BLaER1 treated with 17β-estradiol and CSF1 and Interleukin-3, amounts not matched to agents 10 nM and 100 nM (cell line): ENCODE data around the gene CNNM4.

ENCODE experiments used
- H3K27ac ChIP-seq, 11 experiments: shearing (Covaris generic); formaldehyde crosslinking; 2 replicates each; pipeline ENCODE4 v1.8.1; 2022
- H3K27me3 ChIP-seq, 11 experiments: shearing (Covaris generic); formaldehyde crosslinking; 2 replicates each; pipeline ENCODE4 v1.8.1; 2022
- H3K36me3 ChIP-seq, 11 experiments: shearing (Covaris generic); formaldehyde crosslinking; 2 replicates each; pipeline ENCODE4 v1.8.1; 2022
- H3K4me1 ChIP-seq, 10 experiments: shearing (Covaris generic); formaldehyde crosslinking; 2 replicates each; pipeline ENCODE4 v1.8.1; 2022
- H3K4me2 ChIP-seq, 11 experiments: shearing (Covaris generic); formaldehyde crosslinking; 2 replicates each; pipeline ENCODE4 v1.8.1; 2022
- H3K4me3 ChIP-seq, 10 experiments: shearing (Covaris generic); formaldehyde crosslinking; 2 replicates each; pipeline ENCODE4 v1.8.1; 2022
- H3K9ac ChIP-seq, 11 experiments: shearing (Covaris generic); formaldehyde crosslinking; 2 replicates each; pipeline ENCODE4 v1.8.1; 2022
- H3K9me3 ChIP-seq, 11 experiments: shearing (Covaris generic); formaldehyde crosslinking; replicated peaks in 1 of 11; 2 replicates each; pipeline ENCODE4 v1.8.1; 2022
- H4K20me1 ChIP-seq, 11 experiments: shearing (Covaris generic); formaldehyde crosslinking; 2 replicates each; pipeline ENCODE4 v1.8.1; 2022
- Cebpa-rat ChIP-seq, 11 experiments: shearing (Covaris generic); IDR thresholded peaks; 2 replicates each; pipeline ENCODE4 v1.8.1; 2022

Gene CNNM4

GRCh38 chr2:96797066-96797625 lies 36.4 kb downstream of the CNNM4 start:
- H3K4me2 ChIP-seq = no peak overlapping the region
- no peak overlapping the region for H3K9ac ChIP-seq
- H3K27ac ChIP-seq = no peak overlapping the region
- peaks cover 0 to 43% (median 31%) of the 10 kb centered on the region in 11 experiments; a peak in 18 of 22 replicates for H3K36me3 ChIP-seq
- no peaks in the 10 kb centered on the region for H3K27me3 ChIP-seq
- peaks cover 0 to 37% (median 14%) of the 10 kb centered on the region in 11 experiments; a peak in 13 of 22 replicates for H4K20me1 ChIP-seq
- H3K4me3 ChIP-seq = no peak overlapping the region
- H3K9me3 ChIP-seq = no peaks in the 10 kb centered on the region
- H3K4me1 ChIP-seq = peaks cover 18 to 39% (median 30%) of the 10 kb centered on the region in 10 experiments
- no peak for TF ChIP-seq Cebpa-rat (IDR thresholded peaks at IDR 0.05)

- TF ChIP-seq Cebpa-rat (IDR thresholded peaks at IDR 0.05) = no peak
- Histone ChIP-seq H3K4me2 (no peak overlapping the region), H3K9ac (no peak overlapping the region), H3K4me3 (no peak overlapping the region), H3K4me1 (peaks cover 26 to 37% (median 29%) of the 10 kb centered on the region in 10 experiments), H3K27ac (no peak overlapping the region), H3K27me3 (no peaks in the 10 kb centered on the region), H4K20me1 (peaks cover 0 to 23% (median 5%) of the 10 kb centered on the region in 11 experiments; a peak in 9 of 22 replicates), H3K9me3 (no peaks in the 10 kb centered on the region), H3K36me3 (peaks cover 0 to 55% (median 36%) of the 10 kb centered on the region in 11 experiments; a peak in 18 of 22 replicates)
Measured at GRCh38 chr2:96798733-96799622, 38.3 kb downstream of the CNNM4 start.

GRCh38 chr2:96799623-96799935 lies 38.9 kb downstream of the CNNM4 start:
- peaks cover 0 to 21% (median 1%) of the 10 kb centered on the region in 11 experiments; a peak in 9 of 22 replicates for H4K20me1 ChIP-seq
- peaks cover 25 to 34% (median 28%) of the 10 kb centered on the region in 10 experiments for H3K4me1 ChIP-seq
- H3K9me3 ChIP-seq = 0 out of 22 replicates have a peak, but pooled peaks cover 0 to under 1% (median 0%) of the 10 kb centered on the region in 11 experiments
- TF ChIP-seq Cebpa-rat (IDR thresholded peaks at IDR 0.05) = no peak
- H3K4me3 ChIP-seq = no peak overlapping the region
- H3K4me2 ChIP-seq = no peak overlapping the region
- H3K27me3 ChIP-seq = no peaks in the 10 kb centered on the region
- H3K27ac ChIP-seq = no peak overlapping the region; a peak in 1 of 22 replicates
- H3K9ac ChIP-seq = no peak overlapping the region
- peaks cover 0 to 61% (median 36%) of the 10 kb centered on the region in 11 experiments; a peak in 18 of 22 replicates for H3K36me3 ChIP-seq

GRCh38 chr2:96800061-96801004 lies 39.6 kb downstream of the CNNM4 start:
- Histone ChIP-seq H3K36me3 (peaks cover 0 to 63% (median 37%) of the 10 kb centered on the region in 11 experiments; a peak in 18 of 22 replicates), H4K20me1 (peaks cover 0 to 17% (median 0%) of the 10 kb centered on the region in 11 experiments; a peak in 9 of 22 replicates), H3K27me3 (no peaks in the 10 kb centered on the region), H3K4me3 (0 out of 20 replicates have a peak overlapping the region, but pooled peaks of 1 of the 10 experiments have one; percentile 4), H3K4me1 (peaks cover 25 to 34% (median 28%) of the 10 kb centered on the region in 10 experiments), H3K4me2 (peak overlapping the region; percentile 57 to 78 (median 64)), H3K9me3 (peaks cover 0 to 6% (median 0%) of the 10 kb centered on the region in 11 experiments; a peak in 1 of 22 replicates), H3K9ac (peak overlapping the region in 8 of 11 experiments; percentile 14 to 55 (median 31); a peak in 10 of 22 replicates), H3K27ac (peak overlapping the region in 8 of 11 experiments; percentile 1 to 47 (median 10); a peak in 9 of 22 replicates)
- TF ChIP-seq Cebpa-rat (IDR thresholded peaks at IDR 0.05) = no peak

- Histone ChIP-seq H3K27me3 (no peaks in the 10 kb centered on the region), H3K4me3 (0 out of 20 replicates have a peak overlapping the region, but pooled peaks of 1 of the 10 experiments have one; percentile 4), H3K27ac (peak overlapping the region in 7 of 11 experiments; percentile 2 to 47 (median 13); a peak in 7 of 22 replicates), H3K36me3 (peaks cover 0 to 63% (median 37%) of the 10 kb centered on the region in 11 experiments; a peak in 18 of 22 replicates), H3K9me3 (peaks cover 0 to 6% (median 0%) of the 10 kb centered on the region in 11 experiments; a peak in 1 of 22 replicates), H4K20me1 (peaks cover 0 to 11% (median 0%) of the 10 kb centered on the region in 11 experiments; a peak in 4 of 22 replicates), H3K9ac (peak overlapping the region in 8 of 11 experiments; percentile 14 to 55 (median 31); a peak in 11 of 22 replicates), H3K4me1 (peaks cover 26 to 35% (median 29%) of the 10 kb centered on the region in 10 experiments), H3K4me2 (peak overlapping the region; percentile 57 to 78 (median 64))
- no peak for TF ChIP-seq Cebpa-rat (IDR thresholded peaks at IDR 0.05)
Measured at GRCh38 chr2:96801005-96801785, 40.5 kb downstream of the CNNM4 start.

DNA sequence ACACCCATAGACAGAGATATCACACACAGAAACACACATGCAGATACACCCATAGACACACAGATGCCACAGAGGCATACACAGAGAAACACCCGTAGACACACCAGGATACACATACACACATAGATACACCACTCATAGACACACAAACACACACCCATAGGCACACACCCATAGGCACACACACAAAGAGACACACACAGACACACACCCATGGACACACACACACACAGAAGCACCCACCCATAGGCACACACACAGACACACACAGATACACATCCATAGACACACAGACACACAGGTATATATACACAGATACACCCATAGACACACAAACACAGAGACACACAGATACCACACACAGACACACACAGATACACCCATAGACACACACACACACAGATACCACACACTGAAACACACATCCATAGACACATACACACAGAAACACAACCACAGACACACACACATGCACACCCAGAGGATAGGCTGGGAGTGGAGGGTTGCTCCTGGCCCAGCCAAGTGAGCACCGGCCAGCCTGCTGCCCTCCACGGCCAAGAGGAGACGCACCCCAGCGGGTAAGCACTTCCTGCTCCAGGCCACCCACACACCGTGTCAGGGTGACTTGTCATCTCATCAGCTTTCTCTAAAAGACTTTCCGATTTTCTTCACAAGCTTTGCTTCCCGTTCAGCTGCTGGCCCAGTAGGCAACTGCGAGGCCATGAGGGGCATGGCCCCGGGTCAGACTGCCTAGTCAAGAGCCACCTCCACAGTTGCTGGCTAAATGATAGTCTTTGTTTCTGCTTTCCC lies 41.3 kb downstream of the CNNM4 start:
- Histone ChIP-seq H3K36me3 (peaks cover 0 to 62% (median 36%) of the 10 kb centered on the region in 11 experiments; a peak in 18 of 22 replicates), H3K4me3 (no peak overlapping the region), H3K27me3 (no peaks in the 10 kb centered on the region), H4K20me1 (peaks cover 0 to 9% (median 0%) of the 10 kb centered on the region in 11 experiments; a peak in 4 of 22 replicates), H3K9me3 (peaks cover 0 to 6% (median 0%) of the 10 kb centered on the region in 11 experiments; a peak in 1 of 22 replicates), H3K9ac (peak overlapping the region in 3 of 11 experiments; percentile 31 to 35 (median 34); a peak in 3 of 22 replicates), H3K4me1 (peaks cover 30 to 43% (median 36%) of the 10 kb centered on the region in 10 experiments), H3K4me2 (peak overlapping the region in 10 of 11 experiments; percentile 20 to 78 (median 57); a peak in 19 of 22 replicates), H3K27ac (peak overlapping the region in 4 of 11 experiments; percentile 11 to 26 (median 18); a peak in 4 of 22 replicates)
- no peak for TF ChIP-seq Cebpa-rat (IDR thresholded peaks at IDR 0.05)
